Stimulated activated CD4-positive, alpha-beta T cell treated with anti-CD3 and anti-CD28 coated beads, TNF-alpha, amount 100 ng/mL, for 1 hour (primary cell): ENCODE measurements around the gene URB2.
"Not testable (repeated sequence)": the region's sequence is repeated elsewhere in the genome, so short reads cannot be mapped to it uniquely, and the experiment has no call there.

ENCODE experiments used
- DNase-seq, 3 donors: peaks; one replicate each; pipeline ENCODE4 v3.0.0-alpha.2; 2020; ENCODE audit warnings: low read depth in 3 of 3, low spot score in 1 of 3

The URB2 gene

DNA sequence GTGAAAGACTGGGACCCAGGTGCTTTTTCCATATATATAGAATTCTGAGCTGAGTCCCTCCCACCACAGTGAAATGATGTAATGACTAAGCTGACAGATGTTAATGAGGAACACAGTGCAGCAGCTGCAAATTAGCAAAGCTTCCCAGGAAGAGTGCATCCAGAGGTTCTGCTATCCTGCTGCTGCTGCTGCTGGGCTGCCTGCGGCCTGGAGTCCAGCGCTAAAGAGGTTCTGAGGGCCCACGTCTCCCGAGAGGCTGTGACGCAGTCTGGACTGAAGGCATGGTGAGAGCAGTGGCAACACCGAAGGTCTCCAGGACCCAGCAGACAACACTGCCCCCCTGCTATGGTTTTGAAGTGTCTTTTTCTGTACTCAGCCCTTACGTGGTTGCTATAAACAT, 63.9 kb downstream of the URB2 start:
- DNase-seq = no peak

DNA sequence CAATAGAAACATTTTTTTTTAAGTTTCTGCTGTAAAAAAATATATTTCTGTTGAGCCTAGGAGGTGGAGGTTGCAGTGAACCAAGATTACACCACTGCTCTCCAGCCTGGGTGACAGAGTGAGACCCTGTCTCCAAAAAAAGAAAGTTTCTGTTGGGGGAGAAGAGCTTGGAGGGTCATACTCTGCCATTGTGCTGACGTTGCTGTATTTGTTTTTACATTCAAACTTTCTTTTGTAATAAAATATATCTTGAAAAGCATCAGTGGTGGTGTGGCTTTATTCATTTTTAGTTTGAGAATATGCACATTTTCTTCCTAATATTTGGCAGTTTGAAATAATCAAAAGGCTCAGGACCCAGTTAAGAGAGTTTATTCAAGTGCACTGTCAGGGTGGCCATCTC, 64.6 kb downstream of the URB2 start:
- DNase-seq = no peak

- no peak for DNase-seq
Observed at GRCh38 chr1:229691362-229691761, 65.3 kb downstream of the URB2 start.

- DNase-seq = no peak
Observed at GRCh38 chr1:229693129-229693900, 67.3 kb downstream of the URB2 start.

GRCh38 chr1:229694053-229694693, 68.1 kb downstream of the URB2 start:
- DNase-seq = no peak

DNA sequence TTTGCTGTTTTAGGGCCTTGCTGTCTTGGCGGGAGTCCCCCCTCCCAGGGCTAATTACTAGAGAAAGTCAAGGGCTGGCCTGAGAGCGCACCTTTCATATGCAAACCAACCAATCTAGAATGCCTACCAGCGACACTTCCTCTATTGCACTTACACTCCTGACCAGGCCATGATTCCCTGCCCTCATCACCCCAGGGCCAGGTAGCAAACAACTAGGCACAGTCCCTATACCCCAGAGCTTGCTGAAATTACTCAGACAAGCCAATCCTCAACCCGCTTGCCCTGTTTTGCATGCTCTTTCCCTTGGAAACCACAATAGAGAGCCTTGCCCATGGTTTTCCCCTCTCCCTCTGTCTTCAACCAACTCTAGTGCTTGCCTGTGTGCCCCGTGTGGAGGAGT, 70.3 kb downstream of the URB2 start:
- DNase-seq = no peak

- no peak for DNase-seq
Observed at GRCh38 chr1:229699613-229700267, 73.7 kb downstream of the URB2 start.

DNA sequence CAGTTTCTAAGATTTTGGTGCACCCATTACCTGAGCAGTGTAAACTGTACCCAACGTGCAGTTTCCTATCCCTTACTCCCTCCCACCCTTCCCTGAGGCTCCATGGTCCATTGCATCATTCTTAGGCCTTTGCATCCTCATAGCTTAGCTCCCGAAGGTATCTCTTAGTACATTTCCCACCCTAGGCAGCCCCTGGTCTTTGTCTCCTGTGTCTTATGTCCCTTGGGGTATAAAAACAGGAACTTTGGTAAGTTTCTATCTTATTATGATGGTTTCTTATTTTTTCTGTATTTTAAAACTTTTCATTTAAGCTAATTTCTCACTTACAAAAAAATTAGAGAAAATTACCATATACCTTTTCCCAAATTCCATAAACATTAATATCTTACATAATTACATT, 78.1 kb downstream of the URB2 start:
- DNase-seq = no peak

- not testable (repeated sequence) for DNase-seq
Observed at GRCh38 chr1:229705152-229705551, 79.1 kb downstream of the URB2 start.

DNA sequence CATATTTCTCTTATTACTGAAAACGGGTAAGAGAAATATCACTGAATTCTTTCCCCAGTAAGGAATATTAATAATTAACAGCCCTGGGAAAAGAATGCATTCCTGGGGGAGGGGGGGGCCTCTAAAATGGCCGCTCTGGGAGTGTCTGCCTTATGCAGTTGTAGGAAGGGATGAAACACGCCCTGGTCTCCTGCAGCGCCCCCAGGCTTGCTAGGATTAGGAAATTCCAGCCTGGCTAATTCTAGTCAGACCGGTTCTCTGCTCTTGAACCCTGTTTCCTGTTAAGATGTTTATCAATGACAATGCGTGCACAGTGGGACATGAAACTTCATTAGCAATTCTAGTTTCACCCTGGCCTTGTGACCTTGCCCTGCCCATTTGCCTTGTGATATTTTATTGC, 81.1 kb downstream of the URB2 start:
- not testable (repeated sequence) for DNase-seq

DNA sequence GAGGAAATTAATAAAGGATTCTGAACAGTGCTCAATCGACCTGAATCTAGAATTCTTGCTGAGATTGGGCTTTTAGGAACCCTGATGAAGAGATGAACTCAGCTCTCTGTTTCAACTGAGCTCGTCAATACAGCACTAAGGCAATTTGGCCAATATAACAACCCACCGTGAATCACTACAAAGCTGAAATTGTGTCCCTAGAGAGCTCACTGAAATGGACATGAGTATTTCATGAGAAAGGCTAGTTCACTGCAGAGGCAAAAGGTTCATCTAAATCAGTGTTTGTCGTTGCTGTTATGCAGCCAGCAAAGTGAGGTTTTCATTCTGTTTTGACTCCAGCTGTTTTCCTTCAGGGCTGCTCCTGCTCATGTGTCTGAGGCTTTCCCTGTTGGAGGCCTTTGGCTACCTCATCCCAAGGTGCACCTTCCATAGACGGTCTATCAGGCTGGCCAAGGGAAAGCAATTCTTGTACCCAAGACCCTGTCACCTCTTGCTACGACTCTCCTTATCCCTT, 83.5 kb downstream of the URB2 start:
- no peak for DNase-seq
